Sigmoid colon (tissue), 7 donors: ENCODE results near the gene WNT1. TPM values are rescaled to one million over a fixed set of nuclear protein-coding genes. Genes with fewer than 3 reads are reported as not detected.

Source experiments
- DNase-seq: peaks from one replicate; pipeline ENCODE4 v3.0.0-alpha.2; 2019
- H3K27ac ChIP-seq, 4 donors: fragments of 200-600 bp; sonication (generic); one replicate each; pipeline ENCODE4 v1.5.1; 2016 to 2019; ENCODE audit warnings: mild to moderate bottlenecking in 1 of 4
- H3K27me3 ChIP-seq, 3 donors: fragments of 200-600 bp; sonication (generic); one replicate each; pipeline ENCODE4 v1.5.1; 2019; ENCODE audit warnings: mild to moderate bottlenecking in 1 of 3
- H3K36me3 ChIP-seq, 4 donors: fragments of 200-600 bp; sonication (generic); one replicate each; pipeline ENCODE4 v1.5.1; 2016 to 2019
- H3K4me1 ChIP-seq, 4 donors: fragments of 200-600 bp; sonication (generic); one replicate each; pipeline ENCODE4 v1.5.1; 2017 to 2019
- H3K4me3 ChIP-seq, 4 donors: fragments of 200-600 bp; sonication (generic); one replicate each; pipeline ENCODE4 v1.5.1; 2017 to 2019; ENCODE audit warnings: mild to moderate bottlenecking in 2 of 4, moderate library complexity in 1 of 4
- H3K9me3 ChIP-seq, 4 donors: fragments of 200-600 bp in 3 of 4; sonication (generic) in 3 of 4; one replicate each; pipeline versions ENCODE4 v1.5.1 to v1.6.1; 2013 to 2019
- CTCF ChIP-seq, 4 experiments: fragments of 450-650 bp in 3 of 4; fragments of 200-600 bp in 1 of 4; IDR thresholded peaks; one replicate each; pipeline ENCODE4 v1.5.1; 2016 to 2019; ENCODE audit warnings: antibody characterized with exemption in 4 of 4, mild to moderate bottlenecking in 3 of 4, moderate library complexity in 2 of 4
- EP300 ChIP-seq, 4 donors: sonication (generic); formaldehyde crosslinking; IDR thresholded peaks; one replicate each; pipeline ENCODE4 v1.6.1; 2017; ENCODE audit warnings: antibody characterized with exemption in 4 of 4
- POLR2A ChIP-seq, 2 donors: fragments of 450-650 bp; IDR thresholded peaks; one replicate each; pipeline ENCODE4 v1.6.1; 2016; ENCODE audit warnings: antibody characterized with exemption in 2 of 2, mild to moderate bottlenecking in 2 of 2, moderate library complexity in 2 of 2
- POLR2AphosphoS5 ChIP-seq, 4 donors: sonication (generic); formaldehyde crosslinking; IDR thresholded peaks; one replicate each; pipeline ENCODE4 v1.6.1; 2017; ENCODE audit warnings: antibody characterized with exemption in 4 of 4
- WGBS, 2 donors: extraction: QIAGEN DNeasy Blood & Tissue Kit; methylation state at CpG; one replicate each; pipeline ENCODE4 v1.1.7; 2013; 5-methylcytosine and 5-hydroxymethylcytosine counted together
- intact Hi-C: fragments of 100-400 bp; cut with DNase I; formaldehyde crosslinking; loops from one replicate; pipeline ENCODE4 v1.15.1; 2023
- polyA plus RNA-seq, 3 donors: library from polyadenylated mRNA; stranded (reverse); fragments of 200-250 nt; gene quantifications; one replicate each; pipeline ENCODE4 v1.2.3, GENCODE V29; 2013
- total RNA-seq, 4 donors: library from RNA; depleted of rRNA; stranded (reverse); fragments of >200 nt; gene quantifications; one replicate each; pipeline ENCODE4 v1.1.0, GENCODE V29; 2016
- donor health status: healthy with polysubstance abuse.
- donor health status: Bipolar disorder and iron deficiency.
- donor health status: healthy.

The WNT1 gene
- total and polyA plus RNA-seq, 7 donors: 0.10 TPM; not detected in 6

DNA sequence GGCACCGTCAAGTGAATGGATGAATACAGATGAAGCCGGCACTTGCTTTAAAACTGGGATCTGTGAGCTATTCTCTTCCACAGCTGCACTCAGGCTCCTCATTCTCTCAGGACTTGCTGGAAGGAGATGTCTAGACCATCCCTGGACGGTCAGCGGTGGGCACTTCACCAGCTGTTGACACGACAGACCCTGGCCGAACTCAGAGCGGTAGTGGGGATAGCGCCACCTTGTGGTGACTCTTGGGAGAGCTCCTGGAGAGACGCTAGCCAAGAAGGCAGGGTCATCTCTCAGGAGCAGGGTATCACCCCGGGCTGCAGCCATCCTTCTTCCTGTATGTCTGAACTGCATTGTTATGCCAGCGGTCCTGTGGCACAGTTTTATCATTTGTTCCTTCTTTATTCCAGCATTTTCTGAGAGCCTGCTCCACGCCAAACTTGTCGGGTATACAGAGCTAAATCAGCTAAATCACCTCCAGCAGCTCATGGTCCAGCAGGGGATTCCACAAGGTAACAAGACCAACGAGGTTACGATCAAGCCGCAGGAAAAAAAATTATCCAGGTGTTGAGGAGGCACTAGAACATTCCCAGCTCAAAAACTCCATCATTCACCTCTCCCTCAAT lies 10.0 kb downstream of the WNT1 start:
- no peak for DNase-seq
- Histone ChIP-seq H3K4me3 (no peak overlapping the region), H3K27me3 (peaks cover 12 to 91% (median 34%) of the 10 kb centered on the region in 3 donors), H3K4me1 (no peaks in the 10 kb centered on the region), H3K36me3 (no peaks in the 10 kb centered on the region), H3K9me3 (no peaks in the 10 kb centered on the region), H3K27ac (no peak overlapping the region)
- TF ChIP-seq CTCF (IDR thresholded peaks at IDR 0.05) (peak; percentile 20 to 71 (median 52)), POLR2A (IDR thresholded peaks at IDR 0.05) (no peak), POLR2AphosphoS5 (IDR thresholded peaks at IDR 0.05) (no peak), EP300 (IDR thresholded peaks at IDR 0.05) (no peak)
- intact Hi-C loops: no loop called here
- WGBS, 2 donors: 22 to 29% methylated on average over 16 of the region's 16 CpGs

DNA sequence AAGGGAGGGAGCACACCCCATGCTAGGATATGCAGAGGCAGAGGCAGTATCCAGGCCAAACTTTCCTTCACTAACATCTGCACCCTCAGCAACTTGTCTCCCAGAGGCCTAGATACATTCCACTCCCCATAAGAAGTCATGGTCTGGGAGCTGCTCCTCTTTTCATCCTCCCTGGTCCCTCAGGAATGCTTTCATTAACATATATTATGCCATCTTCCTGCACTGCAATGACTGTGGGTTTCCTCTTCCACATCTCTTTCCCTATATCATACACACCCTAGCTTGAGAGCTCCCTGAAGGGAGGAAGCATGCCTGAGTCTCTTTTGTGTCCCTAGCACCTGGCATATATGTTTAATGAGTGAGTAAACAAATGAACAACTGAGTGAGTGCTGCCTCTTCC lies 12.4 kb downstream of the WNT1 start:
- peaks cover 0 to 12% (median 10%) of the 10 kb centered on the region in 4 donors for H3K4me1 ChIP-seq
- H3K36me3 ChIP-seq: no peaks in the 10 kb centered on the region
- no peak for DNase-seq
- no peak overlapping the region for H3K4me3 ChIP-seq
- no peaks in the 10 kb centered on the region for H3K9me3 ChIP-seq
- no peak for TF ChIP-seq CTCF (IDR thresholded peaks at IDR 0.05)
- no peak for TF ChIP-seq EP300 (IDR thresholded peaks at IDR 0.05)
- TF ChIP-seq POLR2AphosphoS5 (IDR thresholded peaks at IDR 0.05): no peak
- no peak for TF ChIP-seq POLR2A (IDR thresholded peaks at IDR 0.05)
- no peak overlapping the region for H3K27ac ChIP-seq
- intact Hi-C loops: no loop called here
- H3K27me3 ChIP-seq: peaks cover 22 to 99% (median 41%) of the 10 kb centered on the region in 3 donors

GRCh38 chr12:48991247-48992050 lies 13.3 kb downstream of the WNT1 start:
- Histone ChIP-seq H3K9me3 (no peaks in the 10 kb centered on the region), H3K27me3 (peaks cover 17 to 99% (median 38%) of the 10 kb centered on the region in 3 donors), H3K27ac (no peak overlapping the region), H3K36me3 (no peaks in the 10 kb centered on the region), H3K4me1 (peaks cover 0 to 13% (median 11%) of the 10 kb centered on the region in 4 donors), H3K4me3 (no peak overlapping the region)
- WGBS, 2 donors: 66 to 76% methylated on average over 8 of the region's 8 CpGs
- DNase-seq: no peak
- intact Hi-C loops: no loop called here
- TF ChIP-seq POLR2AphosphoS5 (IDR thresholded peaks at IDR 0.05) (no peak), POLR2A (IDR thresholded peaks at IDR 0.05) (no peak), EP300 (IDR thresholded peaks at IDR 0.05) (no peak), CTCF (IDR thresholded peaks at IDR 0.05) (no peak)

DNA sequence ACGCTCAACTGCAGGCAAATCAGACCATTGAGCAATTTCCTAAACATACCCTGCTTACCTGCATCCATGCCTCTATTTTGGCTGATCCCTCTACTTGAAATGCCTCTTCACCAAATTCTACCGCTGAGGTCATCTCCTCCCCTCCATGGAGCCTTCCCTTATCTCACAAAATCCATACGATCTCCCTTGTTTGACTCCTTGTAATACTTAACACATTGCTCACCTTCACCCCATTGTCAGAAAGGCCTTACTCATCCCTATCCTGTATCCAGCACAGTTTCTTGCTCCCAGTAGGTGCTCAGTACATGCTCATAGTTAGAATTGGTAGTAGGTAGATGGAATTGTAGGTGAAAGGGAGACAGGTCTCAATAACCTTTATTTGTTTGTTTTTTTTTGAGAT lies 15.7 kb downstream of the WNT1 start:
- Histone ChIP-seq H3K9me3 (no peaks in the 10 kb centered on the region), H3K27ac (no peak overlapping the region), H3K4me3 (no peak overlapping the region), H3K4me1 (peaks cover 0 to 33% (median 32%) of the 10 kb centered on the region in 4 donors), H3K36me3 (no peaks in the 10 kb centered on the region), H3K27me3 (peaks cover 27 to 97% (median 48%) of the 10 kb centered on the region in 3 donors)
- DNase-seq: no peak
- intact Hi-C loops: no loop called here
- 66 to 76% methylated on average over 3 of the region's 3 CpGs for WGBS, 2 donors
- no peak for TF ChIP-seq POLR2A (IDR thresholded peaks at IDR 0.05)
- TF ChIP-seq EP300 (IDR thresholded peaks at IDR 0.05): no peak
- no peak for TF ChIP-seq CTCF (IDR thresholded peaks at IDR 0.05)
- no peak for TF ChIP-seq POLR2AphosphoS5 (IDR thresholded peaks at IDR 0.05)
